Keratinocyte (primary cell): ENCODE measurements around the gene VTI1A. TPM values are rescaled to one million over a fixed set of nuclear protein-coding genes. Genes with fewer than 3 reads are reported as not detected.

Experiments
- DNase-seq: peaks from one replicate; pipeline ENCODE4 v3.0.0-alpha.2; 2011; ENCODE audit warnings: low read depth, missing footprints, low spot score
- FAIRE-seq: peaks from 2 replicates; lab custom pipeline; 2011; peaks lifted over from hg19 to GRCh38; lab: Jason Lieb, UNC
- H2AFZ ChIP-seq: 2 replicates; pipeline ENCODE4 v1.6.0; 2012; ENCODE audit warnings: low read length, control low read depth, inconsistent platforms; ENCODE audit not compliant: control insufficient read depth
- H3K27ac ChIP-seq: 2 replicates; pipeline ENCODE4 v1.5.1; 2011; ENCODE audit warnings: low read length; ENCODE audit not compliant: control insufficient read depth, insufficient read depth
- H3K27me3 ChIP-seq: 3 replicates; pipeline ENCODE4 v1.6.0; 2011; ENCODE audit warnings: low read length; ENCODE audit not compliant: control insufficient read depth, insufficient read depth; ENCODE audit errors: extremely low read depth
- H3K36me3 ChIP-seq, 2 experiments: 2 replicates in 1 of 2; 3 replicates in 1 of 2; pipeline ENCODE4 v1.5.1; 2011; ENCODE audit warnings: low read length in 2 of 2, mild to moderate bottlenecking in 1 of 2; ENCODE audit not compliant: control insufficient read depth in 2 of 2, insufficient read depth in 2 of 2; ENCODE audit errors: extremely low read depth in 1 of 2
- H3K4me1 ChIP-seq: 3 replicates; pipeline ENCODE4 v1.5.1; 2011; ENCODE audit warnings: low read length; ENCODE audit not compliant: control insufficient read depth, insufficient read depth; ENCODE audit errors: extremely low read depth
- H3K4me2 ChIP-seq: 3 replicates; pipeline ENCODE4 v1.6.0; 2011; ENCODE audit warnings: low read depth, low read length; ENCODE audit not compliant: control insufficient read depth, insufficient read depth; ENCODE audit errors: extremely low read depth
- H3K4me3 ChIP-seq, 3 experiments: fragments of 200-600 bp in 1 of 3; sonication (generic) in 1 of 3; 2 replicates in 2 of 3; 3 replicates in 1 of 3; pipeline ENCODE4 v1.5.1; 2011 to 2016; ENCODE audit warnings: low read length in 3 of 3, mild to moderate bottlenecking in 3 of 3, control low read depth in 2 of 3, inconsistent platforms in 1 of 3, low read depth in 1 of 3, mixed read lengths in 1 of 3, mixed run types in 1 of 3, moderate library complexity in 1 of 3; ENCODE audit not compliant: control insufficient read depth in 2 of 3, insufficient read depth in 2 of 3; ENCODE audit errors: extremely low read depth in 1 of 3
- H3K79me2 ChIP-seq: 2 replicates; pipeline ENCODE4 v1.6.0; 2012; ENCODE audit warnings: low read length; ENCODE audit not compliant: control insufficient read depth, insufficient read depth
- H3K9ac ChIP-seq: 3 replicates; pipeline ENCODE4 v1.6.0; 2011; ENCODE audit warnings: low read length; ENCODE audit not compliant: control insufficient read depth, insufficient read depth; ENCODE audit errors: extremely low read depth
- H3K9me1 ChIP-seq: 3 replicates; pipeline ENCODE4 v1.6.0; 2011; ENCODE audit warnings: low read length; ENCODE audit not compliant: control insufficient read depth, insufficient read depth; ENCODE audit errors: extremely low read depth
- H3K9me3 ChIP-seq: 2 replicates; pipeline ENCODE4 v1.5.1; 2012; ENCODE audit warnings: low read depth, low read length; ENCODE audit not compliant: control insufficient read depth
- H4K20me1 ChIP-seq: 3 replicates; pipeline ENCODE4 v1.6.0; 2011; ENCODE audit warnings: low read length; ENCODE audit not compliant: control insufficient read depth, insufficient read depth; ENCODE audit errors: extremely low read depth
- CTCF ChIP-seq, 3 experiments: IDR thresholded peaks in 1 of 3; conservative IDR thresholded peaks in 1 of 3; optimal IDR thresholded peaks in 1 of 3; 2 replicates in 2 of 3; 3 replicates in 1 of 3; pipeline versions ENCODE3 to v1.5.1; 2011; ENCODE audit warnings: low read length in 3 of 3, mild to moderate bottlenecking in 3 of 3, moderate library complexity in 2 of 3, control low read depth in 1 of 3, inconsistent platforms in 1 of 3; ENCODE audit not compliant: insufficient read depth in 2 of 3; ENCODE audit errors: extremely low read depth in 1 of 3
- EZH2 ChIP-seq: IDR thresholded peaks from one replicate; pipeline ENCODE4 v1.6.1; 2012; ENCODE audit warnings: inconsistent platforms, mild to moderate bottlenecking, low read length, moderate library complexity
- dilution Hi-C: fragments of 300-500 bp; cut with MboI; formaldehyde crosslinking; loops from one replicate; pipeline ENCODE4 v1.7.0; 2020; ENCODE audit warnings: low sequenced_read_pairs; ENCODE audit not compliant: extremely low pct_ligation_motif_present
- polyA plus RNA-seq, 5 experiments: library from polyadenylated mRNA; depleted of rRNA in 3 of 5; stranded (reverse) in 3 of 5; stranded (forward) in 1 of 5; unstranded in 1 of 5; fragments of >200 nt; gene quantifications; 1 replicate in 1 of 5; 2 replicates in 3 of 5; 3 replicates in 1 of 5; pipeline versions ENCODE4 v1.2.1 to v1.2.3, GENCODE V29; 2011 to 2012; ENCODE audit warnings: missing spikeins in 2 of 5, low read depth in 1 of 5, low replicate concordance in 1 of 5

VTI1A gene
- polyA plus RNA-seq, 1 donor (not counting 4 experiments of a cell fraction or from before 2014, with no cell fraction given): 18.5 TPM

- Histone ChIP-seq H3K4me3 (no peak overlapping the region), H3K4me2 (no peak overlapping the region), H3K9ac (no peak overlapping the region), H3K79me2 (no peaks in the 10 kb centered on the region), H4K20me1 (no peaks in the 10 kb centered on the region), H3K4me1 (peaks cover 12% of the 10 kb centered on the region), H3K27me3 (no peaks in the 10 kb centered on the region), H3K27ac (no peak overlapping the region), H3K36me3 (no peaks in the 10 kb centered on the region), H3K9me3 (no peaks in the 10 kb centered on the region), H2AFZ (no peak overlapping the region), H3K9me1 (no peaks in the 10 kb centered on the region)
- no peak for DNase-seq
- TF ChIP-seq EZH2: no peak
- TF ChIP-seq CTCF (optimal IDR thresholded peaks at IDR 0.05 in 1 of 3, IDR thresholded peaks at IDR 0.05 in 1 of 3, conservative IDR thresholded peaks at IDR 0.05 in 1 of 3; ENCODE audit: extremely low read depth in 1 of 3, insufficient read depth in 2 of 3, low read length in 3 of 3): no peak
- no peak for FAIRE-seq
- dilution Hi-C loops: no loop called here
Observed at GRCh38 chr10:112816891-112817290, 369.9 kb downstream of the VTI1A start.

DNA sequence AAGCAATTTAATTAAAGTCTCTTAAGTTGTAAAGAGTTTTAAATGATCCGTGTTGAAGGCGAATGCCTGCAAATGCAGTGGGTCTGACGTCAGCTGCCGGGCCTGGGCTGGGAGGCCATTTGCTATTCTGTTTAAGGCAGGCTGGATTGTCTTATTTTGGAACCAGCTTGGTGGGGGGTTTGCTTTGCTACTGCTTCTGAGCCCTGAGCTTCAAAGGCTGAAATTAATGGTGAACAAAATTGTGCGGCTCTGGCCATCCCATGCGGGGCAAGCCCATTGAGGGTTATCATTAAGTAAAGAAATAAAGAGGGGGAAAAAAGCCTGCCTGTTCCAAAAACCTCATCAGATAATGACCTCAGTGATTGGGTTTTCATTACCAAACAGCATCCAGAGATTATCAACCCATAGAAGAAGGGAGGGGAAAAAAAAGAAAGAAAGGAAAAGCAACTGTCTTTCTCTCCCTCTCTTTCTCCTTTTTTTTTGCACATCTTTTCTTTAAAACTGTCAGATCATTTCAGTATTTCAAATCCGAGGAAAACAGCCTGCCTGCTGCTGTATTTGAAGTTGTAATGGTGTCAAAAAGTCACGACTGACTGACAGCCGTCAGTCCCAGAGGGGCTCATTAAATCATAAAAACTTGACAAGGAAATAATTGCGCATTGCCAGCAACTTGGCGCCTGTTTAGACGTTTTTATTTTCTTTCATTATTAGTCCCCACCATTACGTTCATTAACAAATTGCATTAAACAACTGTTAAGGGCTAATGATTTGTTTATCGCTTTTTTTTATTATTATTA is 371.2 kb downstream of the VTI1A start:
- H2AFZ ChIP-seq: no peak overlapping the region
- no peak overlapping the region for H3K4me2 ChIP-seq
- no peaks in the 10 kb centered on the region for H3K27me3 ChIP-seq
- dilution Hi-C loops: no loop called here
- no peaks in the 10 kb centered on the region for H3K9me1 ChIP-seq
- H3K27ac ChIP-seq: no peak overlapping the region
- no peaks in the 10 kb centered on the region for H4K20me1 ChIP-seq
- H3K9me3 ChIP-seq: no peaks in the 10 kb centered on the region
- FAIRE-seq (no peak), DNase-seq (no peak)
- no peaks in the 10 kb centered on the region for H3K79me2 ChIP-seq
- H3K4me1 ChIP-seq: peaks cover under 1% of the 10 kb centered on the region
- H3K4me3 ChIP-seq: no peak overlapping the region
- H3K9ac ChIP-seq: no peak overlapping the region
- TF ChIP-seq EZH2 (no peak), CTCF (optimal IDR thresholded peaks at IDR 0.05 in 1 of 3, IDR thresholded peaks at IDR 0.05 in 1 of 3, conservative IDR thresholded peaks at IDR 0.05 in 1 of 3; ENCODE audit: extremely low read depth in 1 of 3, insufficient read depth in 2 of 3, low read length in 3 of 3) (no peak)
- H3K36me3 ChIP-seq: no peaks in the 10 kb centered on the region
